GM23338 (cell line): Measurements from ENCODE around the gene TMIGD3.

Source experiments
- CREB1 ChIP-seq: fragments of 250-450 bp; sonication (Bioruptor Pico); IDR thresholded peaks from 2 replicates; pipeline ENCODE4 v1.5.0; 2020; ENCODE audit warnings: low read depth, mild to moderate bottlenecking, moderate library complexity
- CTCF ChIP-seq, 2 experiments: fragments of 200-600 bp in 1 of 2; sonication (generic) in 1 of 2; conservative IDR thresholded peaks; 2 replicates each; pipeline versions ENCODE4 v1.5.1 to v1.6.1; 2016 to 2017; ENCODE audit warnings: antibody characterized with exemption in 2 of 2, low read depth in 2 of 2, mild to moderate bottlenecking in 2 of 2, moderate library complexity in 1 of 2
- ETS1 ChIP-seq: IDR thresholded peaks from 2 replicates; pipeline ENCODE4 v1.6.1; 2016; ENCODE audit warnings: antibody characterized with exemption
- EZH2 ChIP-seq: fragments of 200-600 bp; sonication (generic); IDR thresholded peaks from one replicate; pipeline ENCODE4 v1.8.0; 2017; ENCODE audit warnings: antibody characterized with exemption, mild to moderate bottlenecking, low read depth; ENCODE audit not compliant: unreplicated experiment
- EZH2phosphoT487 ChIP-seq: fragments of 200-600 bp; sonication (generic); IDR thresholded peaks from one replicate; pipeline ENCODE4 v1.8.1; 2018; ENCODE audit warnings: antibody characterized with exemption; ENCODE audit not compliant: unreplicated experiment
- JUNB ChIP-seq: IDR thresholded peaks from one replicate; pipeline ENCODE4 v1.6.1; 2016; ENCODE audit warnings: antibody characterized with exemption; ENCODE audit not compliant: unreplicated experiment
- POLR2AphosphoS5 ChIP-seq: IDR thresholded peaks from 2 replicates; pipeline ENCODE4 v1.6.1; 2016; ENCODE audit warnings: antibody characterized with exemption, low read depth
- REST ChIP-seq: IDR thresholded peaks from one replicate; pipeline ENCODE4 v1.6.1; 2018; ENCODE audit warnings: antibody characterized with exemption; ENCODE audit not compliant: unreplicated experiment
- ZNF114 ChIP-seq: fragments of 250-450 bp; sonication (Bioruptor Pico); IDR thresholded peaks from 2 replicates; pipeline ENCODE4 v1.5.0; 2020; ENCODE audit warnings: mild to moderate bottlenecking, moderate library complexity
- ZNF462 ChIP-seq: fragments of 250-450 bp; sonication (Bioruptor Pico); IDR thresholded peaks from 2 replicates; pipeline ENCODE4 v1.5.0; 2020; ENCODE audit warnings: mild to moderate bottlenecking, moderate library complexity

GRCh38 chr1:111552587-111552986 is 49.2 kb upstream of the TMIGD3 start:
- TF ChIP-seq CTCF (conservative IDR thresholded peaks at IDR 0.05; ENCODE audit: low read depth in 2 of 2) (no peak), POLR2AphosphoS5 (no peak), ZNF462 (CRISPR knock-in tag) (no peak), EZH2 (no peak), REST (no peak), EZH2phosphoT487 (no peak), JUNB (no peak), ETS1 (no peak), ZNF114 (CRISPR knock-in tag) (no peak), CREB1 (CRISPR knock-in tag) (no peak)
